ENCODE measurements around the gene RFXAP.
A peak's percentile ranks its signal among the peaks of the same experiment; 100 is the strongest.

RFXAP gene

GRCh38 chr13:36817996-36818803 is 822 bp upstream of the RFXAP start:
- DNase-seq: no peak

- DNase-seq: peak; percentile 54
Measured at GRCh38 chr13:36819739-36820090, 693 bp downstream of the RFXAP start.

GRCh38 chr13:36820222-36820621 is 1.2 kb downstream of the RFXAP start:
- DNase-seq: peak; percentile 43

- peak; percentile 6 for DNase-seq
Measured at GRCh38 chr13:36822785-36823184, 3.8 kb downstream of the RFXAP start.

GRCh38 chr13:36829753-36830152 is 10.7 kb downstream of the RFXAP start:
- DNase-seq: no peak

GRCh38 chr13:36831291-36831690 is 12.3 kb downstream of the RFXAP start:
- DNase-seq: no peak

- DNase-seq: peak; percentile 15
Measured at GRCh38 chr13:36834299-36834698, 15.3 kb downstream of the RFXAP start.

- DNase-seq: no peak
Measured at GRCh38 chr13:36837354-36838092, 18.5 kb downstream of the RFXAP start.

GRCh38 chr13:36839281-36839680 is 20.3 kb downstream of the RFXAP start:
- no peak for DNase-seq

- no peak for DNase-seq
Measured at GRCh38 chr13:36839981-36840380, 21.0 kb downstream of the RFXAP start.

- no peak for DNase-seq
Measured at GRCh38 chr13:36840718-36841250, 21.8 kb downstream of the RFXAP start.

- no peak for DNase-seq
Measured at GRCh38 chr13:36841391-36841790, 22.4 kb downstream of the RFXAP start.

- no peak for DNase-seq
Measured at GRCh38 chr13:36847606-36848005, 28.6 kb downstream of the RFXAP start.

GRCh38 chr13:36848199-36848982 is 29.4 kb downstream of the RFXAP start:
- DNase-seq: peak; percentile 40

GRCh38 chr13:36850790-36851438 is 31.9 kb downstream of the RFXAP start:
- peak; percentile 18 for DNase-seq

- DNase-seq: no peak
Measured at GRCh38 chr13:36857253-36857652, 38.2 kb downstream of the RFXAP start.

GRCh38 chr13:36858290-36858689 is 39.3 kb downstream of the RFXAP start:
- peak; percentile 44 for DNase-seq

GRCh38 chr13:36859259-36859658 is 40.2 kb downstream of the RFXAP start:
- no peak for DNase-seq

GRCh38 chr13:36862002-36862685 is 43.1 kb downstream of the RFXAP start:
- no peak for DNase-seq

- no peak for DNase-seq
Measured at GRCh38 chr13:36862722-36863121, 43.7 kb downstream of the RFXAP start.

- no peak for DNase-seq
Measured at GRCh38 chr13:36865265-36865664, 46.2 kb downstream of the RFXAP start.

GRCh38 chr13:36866232-36866631 is 47.2 kb downstream of the RFXAP start:
- DNase-seq: no peak
